Stromal cell of bone marrow (primary cell): Measurements from ENCODE around the gene ROPN1B.
"Not testable (repeated sequence)": the region's sequence is repeated elsewhere in the genome, so short reads cannot be mapped to it uniquely, and the experiment has no call there.

Experiments
- DNase-seq: peaks from one replicate; pipeline ENCODE4 v3.0.0-alpha.2; 2012; ENCODE audit warnings: low read depth

The ROPN1B gene

GRCh38 chr3:125958511-125959316 is 10.3 kb upstream of the ROPN1B start:
- DNase-seq = no peak

GRCh38 chr3:125959317-125960065 is 9.5 kb upstream of the ROPN1B start:
- no peak for DNase-seq

GRCh38 chr3:125960066-125960424 is 8.9 kb upstream of the ROPN1B start:
- no peak for DNase-seq

GRCh38 chr3:125960456-125961288 is 8.3 kb upstream of the ROPN1B start:
- no peak for DNase-seq

GRCh38 chr3:125961289-125961589 is 7.7 kb upstream of the ROPN1B start:
- no peak for DNase-seq

- DNase-seq = not testable (repeated sequence)
These were observed 5.1 kb upstream of the ROPN1B start for GRCh38 chr3:125963834-125964233.

- DNase-seq = no peak
These were observed 3.5 kb upstream of the ROPN1B start for GRCh38 chr3:125965505-125965904.

GRCh38 chr3:125967156-125967555 is 1.8 kb upstream of the ROPN1B start:
- DNase-seq = no peak

- not testable (repeated sequence) for DNase-seq
These were observed 857 bp upstream of the ROPN1B start for GRCh38 chr3:125968121-125968520.

GRCh38 chr3:125971997-125972944 is 3.3 kb downstream of the ROPN1B start:
- not testable (repeated sequence) for DNase-seq

GRCh38 chr3:125975245-125976002 is 6.4 kb downstream of the ROPN1B start:
- DNase-seq = peak; percentile 32

- peak; percentile 21 for DNase-seq
These were observed 7.0 kb downstream of the ROPN1B start for GRCh38 chr3:125976003-125976390.

GRCh38 chr3:125977104-125977503 is 8.1 kb downstream of the ROPN1B start:
- not testable (repeated sequence) for DNase-seq

GRCh38 chr3:125984951-125985350 is 16.0 kb downstream of the ROPN1B start:
- not testable (repeated sequence) for DNase-seq

GRCh38 chr3:125990253-125990970 is 21.4 kb downstream of the ROPN1B start:
- peak; percentile 73 for DNase-seq

- DNase-seq = not testable (repeated sequence)
These were observed 27.8 kb downstream of the ROPN1B start for GRCh38 chr3:125996751-125997150.

GRCh38 chr3:126002189-126002588 is 33.2 kb downstream of the ROPN1B start:
- DNase-seq = no peak

- no peak for DNase-seq
These were observed 34.6 kb downstream of the ROPN1B start for GRCh38 chr3:126003447-126004190.

- no peak for DNase-seq
These were observed 35.2 kb downstream of the ROPN1B start for GRCh38 chr3:126004217-126004616.
